RWPE2 (cell line): ENCODE results near the gene LITAF.

Experiments used
- ATAC-seq: fragments of 200-7000 bp; cut with Tn5 transposase; 3 replicates; pipeline ENCODE4 v1.9.1; 2021; ENCODE audit warnings: low read depth
- DNase-seq: peaks from one replicate; pipeline ENCODE4 v3.0.0-alpha.2; 2020; ENCODE audit warnings: low spot score
- H3K27ac ChIP-seq: fragments of 450-650 bp; 2 replicates; pipeline ENCODE4 v1.5.1; 2017; ENCODE audit warnings: mild to moderate bottlenecking; ENCODE audit not compliant: poor library complexity, severe bottlenecking
- H3K27me3 ChIP-seq: fragments of 250-450 bp; sonication (Bioruptor Pico); 2 replicates; pipeline ENCODE4 v1.5.1; 2021; ENCODE audit warnings: mild to moderate bottlenecking, moderate library complexity; ENCODE audit not compliant: insufficient read depth, poor library complexity, severe bottlenecking
- H3K36me3 ChIP-seq: fragments of 250-450 bp; sonication (Bioruptor Pico); 2 replicates; pipeline ENCODE4 v1.5.1; 2020; ENCODE audit warnings: low read depth, mild to moderate bottlenecking, moderate library complexity
- H3K4me1 ChIP-seq: fragments of 250-450 bp; sonication (Bioruptor Pico); 2 replicates; pipeline ENCODE4 v1.5.1; 2021; ENCODE audit warnings: mild to moderate bottlenecking, moderate library complexity; ENCODE audit not compliant: insufficient read depth, poor library complexity, severe bottlenecking
- H3K4me3 ChIP-seq: fragments of 250-450 bp; sonication (Bioruptor Pico); 2 replicates; pipeline ENCODE4 v1.5.1; 2021; ENCODE audit warnings: mild to moderate bottlenecking, moderate library complexity; ENCODE audit not compliant: severe bottlenecking
- H3K9me3 ChIP-seq: fragments of 250-450 bp; sonication (Bioruptor Pico); 2 replicates; pipeline ENCODE4 v1.5.1; 2021; ENCODE audit warnings: mild to moderate bottlenecking, moderate library complexity; ENCODE audit not compliant: severe bottlenecking
- CTCF ChIP-seq: fragments of 450-650 bp; IDR thresholded peaks from one replicate; pipeline ENCODE4 v1.5.1; 2017; ENCODE audit warnings: mild to moderate bottlenecking, moderate library complexity; ENCODE audit not compliant: poor library complexity, severe bottlenecking

LITAF gene

GRCh38 chr16:11602321-11602720 lies 15.6 kb upstream of the LITAF start:
- no peak for DNase-seq
- no peak for ATAC-seq
- TF ChIP-seq CTCF: no peak
- no peaks in the 10 kb centered on the region for H3K9me3 ChIP-seq
- no peak overlapping the region for H3K4me3 ChIP-seq
- H3K36me3 ChIP-seq: no peaks in the 10 kb centered on the region
- no peaks in the 10 kb centered on the region for H3K4me1 ChIP-seq
- no peaks in the 10 kb centered on the region for H3K27me3 ChIP-seq
- no peak overlapping the region for H3K27ac ChIP-seq

- ATAC-seq (no peak), DNase-seq (no peak)
- no peak overlapping the region for H3K4me3 ChIP-seq
- no peaks in the 10 kb centered on the region for H3K27me3 ChIP-seq
- no peaks in the 10 kb centered on the region for H3K9me3 ChIP-seq
- TF ChIP-seq CTCF: no peak
- no peaks in the 10 kb centered on the region for H3K4me1 ChIP-seq
- no peak overlapping the region for H3K27ac ChIP-seq
- H3K36me3 ChIP-seq: no peaks in the 10 kb centered on the region
These were observed 15.2 kb upstream of the LITAF start for GRCh38 chr16:11601911-11602310.

GRCh38 chr16:11601425-11601824 lies 14.7 kb upstream of the LITAF start:
- Histone ChIP-seq H3K4me3 (no peak overlapping the region), H3K36me3 (no peaks in the 10 kb centered on the region), H3K27ac (no peak overlapping the region), H3K27me3 (no peaks in the 10 kb centered on the region), H3K4me1 (no peaks in the 10 kb centered on the region), H3K9me3 (no peaks in the 10 kb centered on the region)
- ATAC-seq (no peak), DNase-seq (no peak)
- no peak for TF ChIP-seq CTCF

- no peak overlapping the region for H3K4me3 ChIP-seq
- ATAC-seq (no peak), DNase-seq (no peak)
- no peaks in the 10 kb centered on the region for H3K27me3 ChIP-seq
- no peaks in the 10 kb centered on the region for H3K36me3 ChIP-seq
- H3K4me1 ChIP-seq: no peaks in the 10 kb centered on the region
- H3K27ac ChIP-seq: no peak overlapping the region
- TF ChIP-seq CTCF: no peak
- no peaks in the 10 kb centered on the region for H3K9me3 ChIP-seq
These were observed 12.9 kb upstream of the LITAF start for GRCh38 chr16:11599579-11599978.

- H3K36me3 ChIP-seq: no peaks in the 10 kb centered on the region
- no peak for ATAC-seq
- no peaks in the 10 kb centered on the region for H3K4me1 ChIP-seq
- TF ChIP-seq CTCF: no peak
- H3K9me3 ChIP-seq: no peaks in the 10 kb centered on the region
- H3K4me3 ChIP-seq: no peak overlapping the region
- no peak for DNase-seq
- H3K27ac ChIP-seq: no peak overlapping the region
- H3K27me3 ChIP-seq: no peaks in the 10 kb centered on the region
These were observed 10.7 kb upstream of the LITAF start for GRCh38 chr16:11597235-11598095.
